Skeletal muscle tissue (tissue), 4 donors: Measurements from ENCODE around the gene IZUMO4. TPM values are rescaled to one million over a fixed set of nuclear protein-coding genes. Genes with fewer than 3 reads are reported as not detected.

Experiments used
- H3K27ac ChIP-seq: one replicate; pipeline ENCODE4 v1.7.0; 2013; ENCODE audit warnings: mild to moderate bottlenecking, low read depth, low read length, inconsistent platforms
- H3K27me3 ChIP-seq, 3 donors: one replicate each; pipeline ENCODE4 v1.7.0; 2013; ENCODE audit warnings: low read length in 3 of 3; ENCODE audit not compliant: control insufficient read depth in 3 of 3, insufficient read depth in 3 of 3
- H3K36me3 ChIP-seq, 3 donors: one replicate each; pipeline ENCODE4 v1.7.0; 2013; ENCODE audit warnings: low read length in 3 of 3; ENCODE audit not compliant: control insufficient read depth in 3 of 3, insufficient read depth in 3 of 3
- H3K4me1 ChIP-seq, 3 donors: one replicate each; pipeline ENCODE4 v1.7.0; 2013; ENCODE audit warnings: low read length in 3 of 3, mild to moderate bottlenecking in 3 of 3; ENCODE audit not compliant: control insufficient read depth in 3 of 3, insufficient read depth in 3 of 3
- H3K4me3 ChIP-seq, 3 donors: one replicate each; pipeline ENCODE4 v1.7.0; 2013; ENCODE audit warnings: low read length in 3 of 3
- H3K9ac ChIP-seq, 3 donors: one replicate each; pipeline ENCODE4 v1.7.0; 2013; ENCODE audit warnings: low read length in 3 of 3, mild to moderate bottlenecking in 3 of 3, moderate library complexity in 2 of 3, low read depth in 1 of 3
- H3K9me3 ChIP-seq, 3 donors: one replicate each; pipeline ENCODE4 v1.7.0; 2013; ENCODE audit warnings: low read length in 3 of 3; ENCODE audit not compliant: control insufficient read depth in 3 of 3
- total RNA-seq: library from RNA; depleted of rRNA; stranded (reverse); fragments of >200 nt; gene quantifications from one replicate; pipeline ENCODE4 v1.2.3, GENCODE V29; 2014
- donor health status: Osteomylitis.

Gene IZUMO4
- total RNA-seq, 1 donor from 2014 or later, result 2.1 TPM

- Histone ChIP-seq H3K4me3 (peak overlapping the region; percentile 56 to 79 (median 64)), H3K9ac (peak overlapping the region; percentile 58 to 94 (median 77)), H3K27me3 (no peaks in the 10 kb centered on the region), H3K4me1 (peaks cover 51 to 69% (median 66%) of the 10 kb centered on the region in 3 donors), H3K36me3 (peaks cover 0 to 13% (median 0%) of the 10 kb centered on the region in 3 donors), H3K9me3 (no peaks in the 10 kb centered on the region), H3K27ac (peak overlapping the region; percentile 79)
Observed at GRCh38 chr19:2051773-2052704, 44.7 kb upstream of the IZUMO4 start.

DNA sequence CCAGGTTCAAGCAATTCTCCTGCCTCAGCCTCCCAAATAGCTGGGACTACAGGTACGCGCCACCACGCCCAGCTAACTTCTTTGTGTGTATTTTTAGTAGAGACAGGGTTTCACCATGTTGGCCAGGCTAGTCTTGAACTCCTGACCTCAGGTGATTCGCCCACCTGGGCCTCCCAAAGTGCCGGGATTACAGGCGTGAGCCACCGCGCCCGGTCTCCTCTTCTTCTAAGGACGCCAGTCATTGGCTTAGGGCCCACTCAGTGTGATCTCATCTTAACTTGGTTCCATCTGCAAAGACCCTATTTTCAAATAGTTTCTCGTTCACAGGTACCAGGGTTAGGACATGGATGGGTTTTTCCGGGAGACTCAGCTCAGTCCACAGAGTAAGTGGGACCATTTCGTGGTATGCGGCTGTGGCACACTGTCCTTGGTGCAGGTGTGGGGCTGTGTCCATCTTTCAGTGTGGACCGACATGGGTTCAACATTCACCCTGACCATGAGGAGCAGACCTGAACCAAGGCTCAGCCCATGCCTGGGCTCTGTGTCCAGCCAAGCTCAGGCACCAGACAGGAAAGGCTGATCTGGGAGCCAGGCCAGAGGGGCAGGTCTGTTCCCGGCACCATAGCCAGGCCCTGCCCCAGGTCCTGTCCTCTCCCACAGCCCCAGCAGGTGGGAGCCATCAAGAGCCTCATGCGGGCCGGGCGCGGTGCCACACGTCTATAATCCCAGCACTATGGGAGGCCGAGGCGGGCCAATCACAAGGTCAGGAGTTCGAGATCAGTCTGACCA is 42.9 kb upstream of the IZUMO4 start:
- peaks cover 0 to 6% (median 0%) of the 10 kb centered on the region in 3 donors for H3K36me3 ChIP-seq
- peak overlapping the region; percentile 23 for H3K27ac ChIP-seq
- H3K4me3 ChIP-seq, result no peak overlapping the region
- H3K9me3 ChIP-seq, result no peaks in the 10 kb centered on the region
- H3K9ac ChIP-seq, result peak overlapping the region in 1 of 3 donors; percentile 25
- H3K27me3 ChIP-seq, result no peaks in the 10 kb centered on the region
- H3K4me1 ChIP-seq, result peaks cover 40 to 62% (median 61%) of the 10 kb centered on the region in 3 donors

- H3K27ac ChIP-seq, result no peak overlapping the region
- peaks cover 0 to 5% (median 0%) of the 10 kb centered on the region in 3 donors for H3K36me3 ChIP-seq
- peak overlapping the region in 1 of 3 donors; percentile 33 for H3K9ac ChIP-seq
- no peak overlapping the region for H3K4me3 ChIP-seq
- H3K27me3 ChIP-seq, result no peaks in the 10 kb centered on the region
- no peaks in the 10 kb centered on the region for H3K9me3 ChIP-seq
- H3K4me1 ChIP-seq, result peaks cover 40 to 62% (median 61%) of the 10 kb centered on the region in 3 donors
Observed at GRCh38 chr19:2054763-2055162, 42.0 kb upstream of the IZUMO4 start.

DNA sequence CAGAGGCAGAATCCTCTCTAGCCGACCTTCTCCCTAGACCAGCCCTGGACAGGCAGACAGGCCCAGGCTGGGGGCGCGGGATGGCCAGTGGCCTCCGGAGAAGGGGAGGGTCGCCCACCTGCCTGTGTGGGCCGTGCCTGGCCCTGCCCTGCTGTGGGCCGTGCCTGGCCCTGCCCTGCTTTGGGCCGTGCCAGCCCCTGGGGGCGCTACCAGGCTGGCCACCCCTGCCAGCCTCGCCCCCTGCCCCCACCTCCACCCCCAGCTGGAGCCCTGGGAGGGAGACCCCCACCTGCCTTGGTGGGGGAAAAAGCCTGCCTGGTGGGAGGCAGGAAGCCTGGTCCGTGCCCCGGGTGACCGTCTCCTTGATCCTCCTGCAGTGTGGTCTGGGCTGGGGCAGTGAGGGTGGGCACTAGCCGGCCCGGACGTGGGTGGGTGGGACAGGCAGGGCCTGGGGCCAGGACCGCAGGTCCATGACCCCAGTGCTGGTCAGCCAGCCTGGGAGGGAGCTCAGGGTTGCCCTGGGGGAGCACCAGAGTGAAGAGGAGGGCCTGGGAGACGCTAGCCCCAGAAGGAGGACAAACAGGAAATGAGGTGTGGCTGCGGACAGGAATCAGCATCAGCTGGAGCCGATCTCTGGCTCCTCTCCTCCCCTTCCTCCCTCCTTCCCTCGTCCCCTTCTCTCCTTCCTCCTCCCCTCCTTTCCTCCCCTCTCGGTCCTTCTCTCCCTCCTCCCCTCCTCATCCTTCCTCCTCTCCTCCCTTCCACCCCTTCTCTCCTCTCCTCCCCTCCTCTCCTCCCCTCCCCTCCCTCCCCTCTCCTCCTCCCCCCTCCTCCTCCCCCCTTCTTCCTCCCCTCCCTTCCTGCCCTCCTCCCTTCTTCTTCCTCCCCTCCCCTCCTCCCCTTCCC is 40.5 kb upstream of the IZUMO4 start:
- Histone ChIP-seq H3K9me3 (no peaks in the 10 kb centered on the region), H3K4me3 (peak overlapping the region; percentile 36 to 52 (median 48)), H3K36me3 (no peaks in the 10 kb centered on the region), H3K9ac (peak overlapping the region; percentile 61 to 74 (median 62)), H3K27me3 (no peaks in the 10 kb centered on the region), H3K27ac (peak overlapping the region; percentile 86), H3K4me1 (peaks cover 52 to 73% (median 70%) of the 10 kb centered on the region in 3 donors)

GRCh38 chr19:2056837-2057192 is 39.9 kb upstream of the IZUMO4 start:
- no peaks in the 10 kb centered on the region for H3K27me3 ChIP-seq
- peak overlapping the region in 1 of 3 donors; percentile 8 for H3K9ac ChIP-seq
- H3K27ac ChIP-seq, result peak overlapping the region; percentile 51
- H3K4me3 ChIP-seq, result no peak overlapping the region
- H3K4me1 ChIP-seq, result peaks cover 48 to 70% (median 66%) of the 10 kb centered on the region in 3 donors
- H3K9me3 ChIP-seq, result no peaks in the 10 kb centered on the region
- no peaks in the 10 kb centered on the region for H3K36me3 ChIP-seq

- Histone ChIP-seq H3K9ac (peak overlapping the region in 1 of 3 donors; percentile 33), H3K27me3 (no peaks in the 10 kb centered on the region), H3K27ac (peak overlapping the region; percentile 99), H3K36me3 (no peaks in the 10 kb centered on the region), H3K4me3 (no peak overlapping the region), H3K9me3 (no peaks in the 10 kb centered on the region), H3K4me1 (peaks cover 49 to 72% (median 65%) of the 10 kb centered on the region in 3 donors)
Observed at GRCh38 chr19:2057484-2058469, 38.9 kb upstream of the IZUMO4 start.

DNA sequence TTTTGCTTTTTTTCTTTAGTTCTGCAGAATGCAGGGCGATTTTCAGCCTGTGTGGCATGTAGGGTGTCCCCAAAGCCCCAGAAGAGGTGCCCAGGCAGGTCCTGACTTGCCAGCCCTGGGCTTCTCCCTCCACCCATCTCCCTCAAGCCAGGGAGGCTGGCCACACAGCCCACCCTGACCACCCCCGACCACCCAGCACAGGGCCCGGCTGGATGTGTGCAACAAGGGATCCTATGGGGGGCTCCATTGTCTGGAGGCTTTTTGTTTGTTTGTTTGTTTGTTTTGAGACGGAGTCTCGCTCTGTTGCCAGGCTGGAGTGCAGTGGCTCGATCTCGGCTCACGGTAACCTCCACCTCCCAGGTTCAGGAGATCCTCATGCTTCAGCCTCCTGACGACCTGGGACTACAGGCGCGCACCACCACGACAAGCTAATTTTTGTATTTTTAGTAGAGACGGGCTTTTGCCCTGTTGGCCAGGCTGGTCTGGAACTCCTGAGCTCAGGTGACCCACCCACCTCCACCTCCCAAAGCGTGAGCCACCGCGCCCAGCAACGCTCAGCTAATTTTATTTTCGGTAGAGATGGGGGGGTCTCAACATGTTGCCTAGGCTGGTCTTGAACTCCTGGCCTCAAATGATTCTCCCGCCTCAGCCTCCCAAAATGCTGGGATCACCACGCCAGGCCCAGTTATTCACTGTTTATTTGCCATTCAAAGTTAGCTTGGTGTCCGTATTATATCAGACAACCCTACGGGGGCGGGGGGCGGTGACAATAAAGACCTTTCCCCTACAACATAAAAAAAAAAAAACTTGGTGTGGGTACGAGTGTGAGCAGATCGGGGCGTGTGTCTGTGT is 37.9 kb upstream of the IZUMO4 start:
- Histone ChIP-seq H3K36me3 (no peaks in the 10 kb centered on the region), H3K27me3 (no peaks in the 10 kb centered on the region), H3K9ac (peak overlapping the region; percentile 71 to 98 (median 93)), H3K9me3 (no peaks in the 10 kb centered on the region), H3K4me3 (peak overlapping the region in 2 of 3 donors; percentile 2 to 60), H3K4me1 (peaks cover 54 to 77% (median 64%) of the 10 kb centered on the region in 3 donors), H3K27ac (peak overlapping the region; percentile 99)
